WTC11 (cell line): Measurements from ENCODE around the gene SNAI1. TPM values are rescaled to one million over a fixed set of nuclear protein-coding genes. Genes with fewer than 3 reads are reported as not detected.
A peak's percentile ranks its signal among the peaks of the same experiment; 100 is the strongest.
"Not testable (repeated sequence)": the region's sequence is repeated elsewhere in the genome, so short reads cannot be mapped to it uniquely, and the experiment has no call there.

Source experiments
- ATAC-seq: fragments of 200-7000 bp; cut with Tn5 transposase; 2 replicates; pipeline ENCODE4 v1.10.0; 2021; ENCODE audit warnings: mild to moderate bottlenecking, moderate library complexity
- CTCF ChIA-PET: fragments of 300-600 bp; sonication (Branson Sonifier 250); formaldehyde crosslinking; loops from one replicate; lab custom pipeline; 2021; ENCODE audit warnings: antibody characterized with exemption; lab: Charles Lee
- POLR2A ChIA-PET: fragments of 350-600 bp; sonication (Branson Sonifier 250); formaldehyde crosslinking; loops from one replicate; lab custom pipeline; 2021; ENCODE audit warnings: antibody characterized with exemption; lab: Charles Lee
- DNase-seq: peaks from one replicate; pipeline ENCODE4 v3.0.0; 2021; ENCODE audit warnings: low spot score
- H3K27ac Mint-ChIP-seq: 2 replicates; pipeline ENCODE4 v1.8.0; 2021; ENCODE audit warnings: mixed read lengths
- H3K27me3 Mint-ChIP-seq: 2 replicates; pipeline ENCODE4 v1.8.0; 2021; ENCODE audit warnings: low read depth, mild to moderate bottlenecking, moderate library complexity, mixed read lengths
- H3K36me3 Mint-ChIP-seq: 2 replicates; pipeline ENCODE4 v1.8.0; 2021; ENCODE audit warnings: mixed read lengths
- H3K4me1 Mint-ChIP-seq: 2 replicates; pipeline ENCODE4 v1.8.0; 2022; ENCODE audit warnings: mixed read lengths
- H3K4me3 Mint-ChIP-seq: 2 replicates; pipeline ENCODE4 v1.8.0; 2021; ENCODE audit warnings: mild to moderate bottlenecking, moderate library complexity, mixed read lengths
- H3K9me3 Mint-ChIP-seq: 2 replicates; pipeline ENCODE4 v1.8.0; 2021; ENCODE audit warnings: mixed read lengths
- CDX4 ChIP-seq: fragments of 250-450 bp; sonication (Bioruptor Pico); IDR thresholded peaks from 2 replicates; pipeline ENCODE4 v1.9.0; 2021; ENCODE audit warnings: moderate library complexity, mild to moderate bottlenecking, inconsistent platforms, borderline replicate concordance
- CREB1 ChIP-seq: sonication (generic); formaldehyde crosslinking; IDR thresholded peaks from 2 replicates; pipeline ENCODE4 v1.8.0; 2023; ENCODE audit warnings: mild to moderate bottlenecking, missing genetic modification reagents
- E2F4 ChIP-seq: sonication (generic); formaldehyde crosslinking; IDR thresholded peaks from 2 replicates; pipeline ENCODE4 v1.8.1; 2022; ENCODE audit warnings: low read depth, mild to moderate bottlenecking, moderate library complexity, missing genetic modification reagents, borderline replicate concordance
- FOXP1 ChIP-seq: sonication (generic); formaldehyde crosslinking; IDR thresholded peaks from 2 replicates; pipeline ENCODE4 v1.8.0; 2022; ENCODE audit warnings: missing genetic modification reagents, mild to moderate bottlenecking, moderate library complexity, borderline replicate concordance
- KAT7 ChIP-seq: sonication (generic); formaldehyde crosslinking; IDR thresholded peaks from 2 replicates; pipeline ENCODE4 v1.8.1; 2023; ENCODE audit warnings: missing genetic modification reagents, mild to moderate bottlenecking, borderline replicate concordance
- MXD4 ChIP-seq: fragments of 250-450 bp; sonication (Bioruptor Pico); IDR thresholded peaks from 2 replicates; pipeline ENCODE4 v1.8.0; 2021; ENCODE audit warnings: mild to moderate bottlenecking, moderate library complexity, borderline replicate concordance
- OVOL2 ChIP-seq: fragments of 250-450 bp; sonication (Bioruptor Pico); IDR thresholded peaks from 2 replicates; pipeline ENCODE4 v1.9.0; 2021; ENCODE audit warnings: mild to moderate bottlenecking, borderline replicate concordance
- PREB ChIP-seq: sonication (generic); formaldehyde crosslinking; IDR thresholded peaks from 2 replicates; pipeline ENCODE4 v1.8.1; 2022; ENCODE audit warnings: mild to moderate bottlenecking, missing genetic modification reagents, moderate library complexity, borderline replicate concordance
- SMAD3 ChIP-seq: sonication (generic); formaldehyde crosslinking; IDR thresholded peaks from 2 replicates; pipeline ENCODE4 v1.8.0; 2022; ENCODE audit warnings: missing genetic modification reagents, mild to moderate bottlenecking, borderline replicate concordance
- TEAD1 ChIP-seq: sonication (generic); formaldehyde crosslinking; IDR thresholded peaks from 2 replicates; pipeline ENCODE4 v1.8.0; 2022; ENCODE audit warnings: mild to moderate bottlenecking, missing genetic modification reagents
- ZBTB21 ChIP-seq: sonication (generic); formaldehyde crosslinking; IDR thresholded peaks from 2 replicates; pipeline ENCODE4 v1.8.1; 2023; ENCODE audit warnings: mild to moderate bottlenecking, missing genetic modification reagents, borderline replicate concordance
- ZBTB43 ChIP-seq: sonication (generic); formaldehyde crosslinking; IDR thresholded peaks from 2 replicates; pipeline ENCODE4 v1.8.1; 2023; ENCODE audit warnings: mild to moderate bottlenecking, missing genetic modification reagents
- ZNF425 ChIP-seq: fragments of 250-450 bp; sonication (Bioruptor Pico); conservative IDR thresholded peaks from 2 replicates; pipeline ENCODE4 v1.9.0; 2021; ENCODE audit warnings: mild to moderate bottlenecking
- total RNA-seq: library from RNA; stranded (reverse); gene quantifications from 3 replicates; pipeline ENCODE4 v1.2.3, GENCODE V29; 2021

The SNAI1 gene
- total RNA-seq, 1 experiment from 2014 or later = 7.9 TPM

GRCh38 chr20:49956689-49957088, 26.1 kb upstream of the SNAI1 start (continued):
- TF ChIP-seq PREB (CRISPR knock-in tag) (no peak), ZBTB43 (CRISPR knock-in tag) (no peak), ZBTB21 (CRISPR knock-in tag) (no peak), SMAD3 (CRISPR knock-in tag) (no peak), KAT7 (CRISPR knock-in tag) (no peak)

- H3K4me1 Mint-ChIP-seq, ATAC-seq, POLR2A ChIA-PET, H3K27me3 Mint-ChIP-seq, H3K4me3 Mint-ChIP-seq, H3K9me3 Mint-ChIP-seq, H3K27ac Mint-ChIP-seq: not testable (repeated sequence)
- H3K36me3 Mint-ChIP-seq = peaks cover 48% of the 10 kb centered on the region
- CTCF ChIA-PET = interaction anchor here (0.6 to 1.8 kb wide), 6 partner anchors 10 to 158 kb away, joined by 3 to 7 read pairs (median 3); no protein-coding TSS in a partner anchor
- DNase-seq = peak; percentile 18
- TF ChIP-seq FOXP1 = 0 out of 2 replicates have a peak, but pooled peaks have one; percentile 17
Measured at GRCh38 chr20:49957089-49957938, 25.5 kb upstream of the SNAI1 start.

GRCh38 chr20:49961413-49961812, 21.4 kb upstream of the SNAI1 start:
- TF ChIP-seq ZNF425 (CRISPR knock-in tag) = no peak
- TF ChIP-seq ZBTB21 (CRISPR knock-in tag) = no peak
- TF ChIP-seq TEAD1 (CRISPR knock-in tag) = no peak
- no peak for TF ChIP-seq OVOL2
- no peak for TF ChIP-seq CREB1 (CRISPR knock-in tag)
- no peak for TF ChIP-seq CDX4 (CRISPR knock-in tag)
- no peak for TF ChIP-seq MXD4 (CRISPR knock-in tag)
- TF ChIP-seq E2F4 (CRISPR knock-in tag) = no peak
- no peak for DNase-seq
- H3K27ac Mint-ChIP-seq = no peak overlapping the region
- peaks cover 29% of the 10 kb centered on the region for H3K36me3 Mint-ChIP-seq
- no peak overlapping the region for H3K4me3 Mint-ChIP-seq
- no peaks in the 10 kb centered on the region for H3K27me3 Mint-ChIP-seq
- peaks cover 6% of the 10 kb centered on the region; the same call in 1 of the 2 replicates for H3K4me1 Mint-ChIP-seq
- peaks cover 5% of the 10 kb centered on the region for H3K9me3 Mint-ChIP-seq
- POLR2A ChIA-PET = no interaction called here
- no peak for ATAC-seq
- CTCF ChIA-PET = no interaction called here
